ENCODE measurements around the gene AAK1. TPM values are rescaled to one million over a fixed set of nuclear protein-coding genes. Genes with fewer than 3 reads are reported as not detected.
A peak's percentile ranks its signal among the peaks of the same experiment; 100 is the strongest.

AAK1 gene
- total RNA-seq, 2 donors from 2014 or later = 44.6 to 60.0 TPM

DNA sequence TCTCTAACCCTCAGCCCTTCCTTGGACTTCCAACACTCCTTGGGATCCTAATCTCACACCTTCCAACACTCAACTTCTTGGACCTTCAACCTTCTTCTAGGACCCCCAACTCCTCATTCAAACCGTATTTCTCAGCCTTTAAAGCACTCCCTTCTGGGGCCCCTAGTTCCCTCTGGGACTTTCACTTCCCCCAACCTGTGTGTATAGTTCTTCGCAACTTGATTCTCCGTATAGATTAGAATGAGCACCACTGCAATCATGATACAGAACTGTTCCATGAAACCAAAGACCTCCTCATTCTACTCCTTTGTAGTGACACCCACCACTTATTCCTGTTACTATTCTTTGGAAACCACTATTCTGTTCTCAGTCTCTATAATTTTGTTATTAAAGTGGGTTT, 144.3 kb downstream of the AAK1 start:
- H3K27me3 ChIP-seq = no peaks in the 10 kb centered on the region
- intact Hi-C loops (cut with DNase I) = no loop called here
- DNase-seq (no peak), ATAC-seq (no peak)
- no peaks in the 10 kb centered on the region for H3K4me1 ChIP-seq
- no peaks in the 10 kb centered on the region for H3K9me3 ChIP-seq
- no peak overlapping the region for H3K4me3 ChIP-seq
- peaks cover 6 to 7% of the 10 kb centered on the region in 2 donors for H3K36me3 ChIP-seq (replicated peaks in 1 of 2; ENCODE audit: insufficient read depth in 1 of 2, low read depth in 2 of 2)
- WGBS, 2 donors = 71 to 81% methylated on average over 3 of the region's 3 CpGs
- no peak overlapping the region for H3K27ac ChIP-seq
- TF ChIP-seq, protein P1, sequence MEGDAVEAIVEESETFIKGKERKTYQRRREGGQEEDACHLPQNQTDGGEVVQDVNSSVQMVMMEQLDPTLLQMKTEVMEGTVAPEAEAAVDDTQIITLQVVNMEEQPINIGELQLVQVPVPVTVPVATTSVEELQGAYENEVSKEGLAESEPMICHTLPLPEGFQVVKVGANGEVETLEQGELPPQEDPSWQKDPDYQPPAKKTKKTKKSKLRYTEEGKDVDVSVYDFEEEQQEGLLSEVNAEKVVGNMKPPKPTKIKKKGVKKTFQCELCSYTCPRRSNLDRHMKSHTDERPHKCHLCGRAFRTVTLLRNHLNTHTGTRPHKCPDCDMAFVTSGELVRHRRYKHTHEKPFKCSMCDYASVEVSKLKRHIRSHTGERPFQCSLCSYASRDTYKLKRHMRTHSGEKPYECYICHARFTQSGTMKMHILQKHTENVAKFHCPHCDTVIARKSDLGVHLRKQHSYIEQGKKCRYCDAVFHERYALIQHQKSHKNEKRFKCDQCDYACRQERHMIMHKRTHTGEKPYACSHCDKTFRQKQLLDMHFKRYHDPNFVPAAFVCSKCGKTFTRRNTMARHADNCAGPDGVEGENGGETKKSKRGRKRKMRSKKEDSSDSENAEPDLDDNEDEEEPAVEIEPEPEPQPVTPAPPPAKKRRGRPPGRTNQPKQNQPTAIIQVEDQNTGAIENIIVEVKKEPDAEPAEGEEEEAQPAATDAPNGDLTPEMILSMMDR (IDR thresholded peaks at IDR 0.05) = no peak
- TF ChIP-seq POLR2A (IDR thresholded peaks at IDR 0.05) = no peak

DNA sequence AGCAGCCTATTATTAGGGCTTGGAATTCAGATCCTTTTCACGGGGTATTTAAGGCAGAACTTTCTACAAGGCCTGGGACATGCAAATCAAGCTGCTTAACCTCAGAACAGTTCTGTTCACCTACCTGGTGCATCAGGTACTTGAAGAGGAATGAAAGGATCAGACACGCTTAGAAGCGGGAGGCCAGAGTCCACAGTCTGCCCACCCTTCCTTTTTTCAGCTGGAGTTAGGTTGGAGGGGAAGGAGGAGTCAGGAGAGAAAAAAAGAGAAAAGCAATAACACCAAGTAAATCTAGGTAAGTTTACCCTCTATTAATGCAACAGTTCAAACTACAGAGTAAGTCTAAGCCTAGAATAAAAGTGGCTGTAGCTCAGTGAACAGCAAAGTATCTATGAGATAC, 147.7 kb downstream of the AAK1 start:
- no peak for ATAC-seq
- no peak for TF ChIP-seq POLR2A (IDR thresholded peaks at IDR 0.05)
- TF ChIP-seq, protein P1 (IDR thresholded peaks at IDR 0.05) = no peak
- WGBS, 2 donors = 97 to 98% methylated on average over 3 of the region's 3 CpGs
- intact Hi-C loops (cut with DNase I) = no loop called here
- no peak for DNase-seq
- Histone ChIP-seq H3K27ac (no peak overlapping the region), H3K27me3 (no peaks in the 10 kb centered on the region), H3K9me3 (no peaks in the 10 kb centered on the region), H3K36me3 (replicated peaks in 1 of 2; ENCODE audit: insufficient read depth in 1 of 2, low read depth in 2 of 2) (peaks cover 0 to 3% of the 10 kb centered on the region in 2 donors), H3K4me1 (no peaks in the 10 kb centered on the region), H3K4me3 (no peak overlapping the region)

DNA sequence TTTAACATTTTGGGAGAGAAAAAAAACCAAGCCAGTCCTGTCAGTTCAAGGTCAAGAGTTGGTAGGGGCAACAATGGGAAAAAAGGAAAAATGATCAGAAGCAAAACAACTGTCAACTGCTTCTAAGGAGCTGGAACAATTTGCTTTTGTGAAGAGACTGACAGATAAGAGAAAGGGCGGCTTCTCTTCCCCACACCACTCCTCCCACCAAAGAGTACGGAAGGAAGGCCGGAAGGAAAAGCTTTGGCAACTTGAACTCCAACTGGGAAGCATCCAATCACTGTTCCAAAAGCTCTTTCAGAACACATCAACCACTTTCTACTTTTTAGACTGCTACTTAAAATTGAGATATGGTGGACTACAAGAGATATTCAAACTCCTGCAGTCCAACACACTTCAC, 148.5 kb downstream of the AAK1 start:
- no peak overlapping the region for H3K27ac ChIP-seq
- no peaks in the 10 kb centered on the region for H3K4me1 ChIP-seq
- H3K9me3 ChIP-seq = no peaks in the 10 kb centered on the region
- H3K36me3 ChIP-seq (replicated peaks in 1 of 2; ENCODE audit: insufficient read depth in 1 of 2, low read depth in 2 of 2) = peaks cover 0 to 3% of the 10 kb centered on the region in 2 donors
- intact Hi-C loops (cut with DNase I) = no loop called here
- no peaks in the 10 kb centered on the region for H3K27me3 ChIP-seq
- DNase-seq (no peak), ATAC-seq (no peak)
- H3K4me3 ChIP-seq = no peak overlapping the region
- 78 to 83% methylated on average over 3 of the region's 3 CpGs for WGBS, 2 donors
- TF ChIP-seq POLR2A (IDR thresholded peaks at IDR 0.05) = no peak
- TF ChIP-seq, protein P1 (IDR thresholded peaks at IDR 0.05) = no peak

DNA sequence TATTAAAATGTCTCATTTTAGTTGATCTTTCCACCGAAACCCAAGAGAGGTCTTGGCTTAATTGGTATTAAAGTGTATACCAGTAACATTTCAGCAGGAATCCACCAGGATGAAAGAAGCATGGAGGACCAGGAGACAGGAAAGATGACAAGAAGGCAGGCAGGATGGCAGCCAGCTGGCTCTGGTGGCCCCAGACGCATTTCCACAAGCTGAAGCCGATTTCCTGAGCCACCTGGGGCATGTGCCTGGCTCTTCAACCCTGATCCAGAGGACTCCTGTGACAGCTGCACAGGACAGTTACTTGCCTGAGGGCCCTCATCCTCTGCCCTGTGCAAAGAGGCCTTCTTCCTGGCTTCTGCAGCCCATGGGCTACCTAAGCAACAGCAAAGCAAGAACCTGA, 149.4 kb downstream of the AAK1 start:
- H3K4me3 ChIP-seq = no peak overlapping the region
- no peak for TF ChIP-seq POLR2A (IDR thresholded peaks at IDR 0.05)
- TF ChIP-seq, protein P1 (IDR thresholded peaks at IDR 0.05) = no peak

DNA sequence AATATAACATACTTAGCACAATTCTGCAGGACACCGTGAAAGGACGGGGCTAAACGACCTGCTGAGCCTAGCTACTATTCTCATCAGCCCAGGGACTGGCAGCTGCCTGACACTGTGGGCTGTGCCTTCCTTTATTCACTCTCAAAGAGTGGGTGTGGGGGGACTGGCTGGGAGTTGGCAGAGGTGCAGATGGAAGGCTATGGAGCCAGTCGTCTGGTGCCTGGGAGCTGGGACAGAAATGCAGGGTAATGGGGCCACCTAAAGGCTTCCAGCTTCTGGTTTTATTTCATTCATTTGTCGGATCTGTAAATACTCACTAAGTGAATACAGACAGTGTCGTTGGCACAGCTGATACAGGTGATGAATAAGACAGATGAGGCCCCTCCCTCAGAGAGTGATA, 150.3 kb downstream of the AAK1 start:
- H3K27me3 ChIP-seq = no peaks in the 10 kb centered on the region
- 62 to 70% methylated on average over 6 of the region's 6 CpGs for WGBS, 2 donors
- H3K27ac ChIP-seq = no peak overlapping the region
- H3K9me3 ChIP-seq = no peaks in the 10 kb centered on the region
- ATAC-seq = no peak
- intact Hi-C loops (cut with DNase I) = no loop called here
- DNase-seq = peak in 2 of 4 donors; percentile 13 to 20
- TF ChIP-seq, protein P1 (IDR thresholded peaks at IDR 0.05) = no peak
- no peak for TF ChIP-seq POLR2A (IDR thresholded peaks at IDR 0.05)
- peaks cover 0 to 3% of the 10 kb centered on the region in 2 donors for H3K36me3 ChIP-seq (replicated peaks in 1 of 2; ENCODE audit: insufficient read depth in 1 of 2, low read depth in 2 of 2)
- no peak overlapping the region for H3K4me3 ChIP-seq
- H3K4me1 ChIP-seq = no peaks in the 10 kb centered on the region

More for the DNA sequence above, 149.4 kb downstream of the AAK1 start:
- intact Hi-C loops (cut with DNase I) = no loop called here
- 78 to 83% methylated on average over 3 of the region's 3 CpGs for WGBS, 2 donors
- DNase-seq = no peak
- Histone ChIP-seq H3K27me3 (no peaks in the 10 kb centered on the region), H3K27ac (no peak overlapping the region), H3K36me3 (replicated peaks in 1 of 2; ENCODE audit: insufficient read depth in 1 of 2, low read depth in 2 of 2) (peaks cover 0 to 3% of the 10 kb centered on the region in 2 donors), H3K9me3 (no peaks in the 10 kb centered on the region), H3K4me1 (no peaks in the 10 kb centered on the region)
- no peak for ATAC-seq

Data from body of pancreas (tissue), 4 donors.